NCI-H1105 treated with DMSO at 0.1 percent for 48 hours (cell line): ENCODE results near the gene RAI14.
"Not testable (repeated sequence)": the region's sequence is repeated elsewhere in the genome, so short reads cannot be mapped to it uniquely, and the experiment has no call there.

Source experiments
- DNase-seq: peaks from one replicate; lab custom pipeline; 2025; lab: John Stamatoyannopoulos, UW

The RAI14 gene

GRCh38 chr5:34699155-34700077 is 43.3 kb downstream of the RAI14 start:
- no peak for DNase-seq

- no peak for DNase-seq
Observed at GRCh38 chr5:34700078-34700452, 43.9 kb downstream of the RAI14 start.

GRCh38 chr5:34701442-34701841 is 45.3 kb downstream of the RAI14 start:
- not testable (repeated sequence) for DNase-seq

GRCh38 chr5:34703767-34704713 is 47.9 kb downstream of the RAI14 start:
- no peak for DNase-seq

- DNase-seq = no peak
Observed at GRCh38 chr5:34706084-34706483, 50.0 kb downstream of the RAI14 start.

GRCh38 chr5:34707451-34708107 is 51.5 kb downstream of the RAI14 start:
- DNase-seq = no peak

- no peak for DNase-seq
Observed at GRCh38 chr5:34708777-34709176, 52.6 kb downstream of the RAI14 start.

GRCh38 chr5:34709861-34710673 is 53.9 kb downstream of the RAI14 start:
- no peak for DNase-seq

GRCh38 chr5:34712565-34712964 is 56.4 kb downstream of the RAI14 start:
- no peak for DNase-seq

- DNase-seq = no peak
Observed at GRCh38 chr5:34715711-34716110, 59.6 kb downstream of the RAI14 start.

GRCh38 chr5:34716986-34717385 is 60.9 kb downstream of the RAI14 start:
- DNase-seq = no peak

GRCh38 chr5:34717426-34718327 is 61.5 kb downstream of the RAI14 start:
- DNase-seq = no peak

- no peak for DNase-seq
Observed at GRCh38 chr5:34718516-34718915, 62.4 kb downstream of the RAI14 start.

GRCh38 chr5:34719029-34719428 is 62.9 kb downstream of the RAI14 start:
- DNase-seq = no peak

- no peak for DNase-seq
Observed at GRCh38 chr5:34721327-34721726, 65.2 kb downstream of the RAI14 start.

- no peak for DNase-seq
Observed at GRCh38 chr5:34722183-34722582, 66.1 kb downstream of the RAI14 start.

- no peak for DNase-seq
Observed at GRCh38 chr5:34724741-34725140, 68.6 kb downstream of the RAI14 start.

GRCh38 chr5:34727166-34727749 is 71.1 kb downstream of the RAI14 start:
- not testable (repeated sequence) for DNase-seq

- no peak for DNase-seq
Observed at GRCh38 chr5:34728236-34728635, 72.1 kb downstream of the RAI14 start.
